ENCODE measurements around the gene LYVE1.

Gene LYVE1

DNA sequence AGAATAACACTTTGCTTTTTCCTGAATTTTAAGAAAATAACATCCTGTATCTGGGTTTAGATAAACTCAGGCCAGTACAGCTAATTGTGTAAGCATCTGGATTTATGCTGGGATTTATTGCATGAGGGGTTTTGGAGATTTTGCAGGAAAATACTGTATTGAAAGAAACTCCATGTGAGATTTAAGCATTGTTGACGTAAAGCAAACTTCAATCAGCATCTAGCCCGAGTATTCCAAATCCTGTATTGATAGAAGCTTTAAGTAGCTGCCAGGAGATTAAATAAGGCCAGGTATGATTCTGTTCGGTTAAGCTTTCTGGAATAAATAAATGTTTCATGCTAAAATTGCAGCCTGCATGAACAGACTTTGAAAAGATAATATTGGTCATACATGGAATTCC lies 36.3 kb upstream of the LYVE1 start:
- Histone ChIP-seq H4K20me1 (ENCODE audit: insufficient read depth, low read length) (no peaks in the 10 kb centered on the region), H3K4me2 (ENCODE audit: low read length) (no peak overlapping the region), H3K4me3 (ENCODE audit: low read length) (no peak overlapping the region), H3K36me3 (replicated peaks; ENCODE audit: low read depth, low read length) (no peaks in the 10 kb centered on the region), H3K79me2 (ENCODE audit: low read length) (no peaks in the 10 kb centered on the region), H3K27ac (ENCODE audit: low read length) (no peak overlapping the region), H3K9ac (ENCODE audit: low read length) (no peak overlapping the region), H3K27me3 (ENCODE audit: low read depth, low read length) (no peaks in the 10 kb centered on the region), H3K9me3 (ENCODE audit: insufficient read depth, low read length) (no peaks in the 10 kb centered on the region), H3K4me1 (ENCODE audit: low read length) (peaks cover 22% of the 10 kb centered on the region), H2AFZ (ENCODE audit: low read depth, low read length) (no peak overlapping the region)
- TF ChIP-seq, protein P1, sequence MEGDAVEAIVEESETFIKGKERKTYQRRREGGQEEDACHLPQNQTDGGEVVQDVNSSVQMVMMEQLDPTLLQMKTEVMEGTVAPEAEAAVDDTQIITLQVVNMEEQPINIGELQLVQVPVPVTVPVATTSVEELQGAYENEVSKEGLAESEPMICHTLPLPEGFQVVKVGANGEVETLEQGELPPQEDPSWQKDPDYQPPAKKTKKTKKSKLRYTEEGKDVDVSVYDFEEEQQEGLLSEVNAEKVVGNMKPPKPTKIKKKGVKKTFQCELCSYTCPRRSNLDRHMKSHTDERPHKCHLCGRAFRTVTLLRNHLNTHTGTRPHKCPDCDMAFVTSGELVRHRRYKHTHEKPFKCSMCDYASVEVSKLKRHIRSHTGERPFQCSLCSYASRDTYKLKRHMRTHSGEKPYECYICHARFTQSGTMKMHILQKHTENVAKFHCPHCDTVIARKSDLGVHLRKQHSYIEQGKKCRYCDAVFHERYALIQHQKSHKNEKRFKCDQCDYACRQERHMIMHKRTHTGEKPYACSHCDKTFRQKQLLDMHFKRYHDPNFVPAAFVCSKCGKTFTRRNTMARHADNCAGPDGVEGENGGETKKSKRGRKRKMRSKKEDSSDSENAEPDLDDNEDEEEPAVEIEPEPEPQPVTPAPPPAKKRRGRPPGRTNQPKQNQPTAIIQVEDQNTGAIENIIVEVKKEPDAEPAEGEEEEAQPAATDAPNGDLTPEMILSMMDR (IDR thresholded peaks at IDR 0.05; ENCODE audit: low read depth, low read length), result no peak
- TF ChIP-seq EZH2phosphoT487 (IDR thresholded peaks at IDR 0.05; ENCODE audit: low read depth), result no peak

DNA sequence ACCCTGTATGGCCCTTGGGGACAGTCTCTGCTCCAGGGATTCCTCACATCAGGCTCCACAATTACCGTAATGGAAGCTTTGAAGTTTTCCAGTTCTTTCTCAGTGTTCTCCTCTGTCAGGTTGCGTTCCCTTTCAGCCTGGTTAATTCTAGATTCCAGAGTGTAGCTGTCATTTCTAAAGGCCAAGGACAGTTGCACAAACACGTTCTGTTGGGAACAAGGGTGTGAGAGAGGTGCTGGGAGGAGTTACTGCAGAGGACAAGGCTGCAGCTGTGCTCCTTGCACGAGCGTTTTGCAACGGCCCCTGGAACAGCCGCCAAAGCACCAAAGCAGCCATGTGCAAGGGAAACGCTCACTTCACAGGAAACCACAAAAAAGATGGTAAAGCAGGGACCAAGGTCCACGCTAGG lies 35.9 kb upstream of the LYVE1 start:
- Histone ChIP-seq H2AFZ (ENCODE audit: low read depth, low read length) (no peak overlapping the region), H3K4me2 (ENCODE audit: low read length) (no peak overlapping the region), H3K27me3 (ENCODE audit: low read depth, low read length) (no peaks in the 10 kb centered on the region), H4K20me1 (ENCODE audit: insufficient read depth, low read length) (no peaks in the 10 kb centered on the region), H3K27ac (ENCODE audit: low read length) (no peak overlapping the region), H3K79me2 (ENCODE audit: low read length) (no peaks in the 10 kb centered on the region), H3K9me3 (ENCODE audit: insufficient read depth, low read length) (no peaks in the 10 kb centered on the region), H3K9ac (ENCODE audit: low read length) (no peak overlapping the region), H3K4me1 (ENCODE audit: low read length) (peaks cover 22% of the 10 kb centered on the region), H3K4me3 (ENCODE audit: low read length) (no peak overlapping the region), H3K36me3 (replicated peaks; ENCODE audit: low read depth, low read length) (no peaks in the 10 kb centered on the region)
- TF ChIP-seq, protein P1 (IDR thresholded peaks at IDR 0.05; ENCODE audit: low read depth, low read length), result no peak
- no peak for TF ChIP-seq EZH2phosphoT487 (IDR thresholded peaks at IDR 0.05; ENCODE audit: low read depth)

DNA sequence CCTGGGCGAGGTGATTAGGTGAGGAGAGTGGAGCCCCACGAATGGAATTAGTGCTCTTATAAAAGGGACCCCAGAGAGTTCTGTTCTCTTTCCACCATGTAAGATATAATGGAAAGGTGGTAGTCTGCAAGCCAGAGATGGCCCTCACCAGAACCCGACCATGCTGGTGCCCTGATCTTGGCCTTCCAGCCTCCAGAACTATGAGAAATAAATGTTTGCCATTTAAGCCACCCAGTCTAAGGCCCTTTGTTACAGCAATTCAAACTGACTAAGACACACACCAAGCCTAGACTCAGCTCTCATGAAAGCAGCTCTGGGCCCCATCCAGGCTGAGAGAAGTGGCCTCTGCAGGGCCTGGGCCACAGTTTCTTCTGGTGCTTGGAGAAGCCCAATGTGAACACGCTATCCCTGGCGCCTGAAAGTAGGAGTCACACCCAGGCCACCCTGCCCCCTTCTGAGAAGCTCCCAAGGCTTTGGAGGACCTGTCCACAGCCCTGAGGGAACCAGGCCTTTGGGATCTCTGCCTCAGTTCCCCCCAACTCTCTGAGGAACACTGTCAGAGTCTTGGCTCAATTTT lies 35.3 kb upstream of the LYVE1 start:
- TF ChIP-seq EZH2phosphoT487 (IDR thresholded peaks at IDR 0.05; ENCODE audit: low read depth), result no peak
- TF ChIP-seq, protein P1 (IDR thresholded peaks at IDR 0.05; ENCODE audit: low read depth, low read length), result no peak
- Histone ChIP-seq H3K79me2 (ENCODE audit: low read length) (no peaks in the 10 kb centered on the region), H3K9ac (ENCODE audit: low read length) (no peak overlapping the region), H3K27me3 (ENCODE audit: low read depth, low read length) (no peaks in the 10 kb centered on the region), H3K9me3 (ENCODE audit: insufficient read depth, low read length) (no peaks in the 10 kb centered on the region), H3K4me1 (ENCODE audit: low read length) (peaks cover 21% of the 10 kb centered on the region), H3K4me2 (ENCODE audit: low read length) (no peak overlapping the region), H4K20me1 (ENCODE audit: insufficient read depth, low read length) (no peaks in the 10 kb centered on the region), H2AFZ (ENCODE audit: low read depth, low read length) (no peak overlapping the region), H3K36me3 (replicated peaks; ENCODE audit: low read depth, low read length) (no peaks in the 10 kb centered on the region), H3K27ac (ENCODE audit: low read length) (no peak overlapping the region), H3K4me3 (ENCODE audit: low read length) (no peak overlapping the region)

DNA sequence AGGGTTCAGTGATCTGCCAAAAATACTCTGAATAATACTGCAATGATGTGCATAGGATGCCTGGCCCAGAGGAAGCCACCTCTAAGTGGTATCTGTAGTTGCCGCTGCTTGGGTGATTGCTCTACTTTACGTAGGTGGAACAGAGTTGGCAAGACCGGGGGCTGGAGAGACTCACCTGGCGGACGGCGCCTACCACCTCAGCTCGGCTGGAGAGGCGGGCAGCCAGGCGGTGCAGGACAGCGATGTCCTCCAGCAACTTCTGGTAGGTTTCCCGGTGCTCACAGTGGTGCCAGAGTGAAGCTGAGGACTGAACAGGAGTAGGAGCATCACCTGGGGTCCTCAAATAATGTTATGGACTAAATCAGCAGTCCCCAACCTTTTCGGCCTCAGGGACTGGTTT lies 34.5 kb upstream of the LYVE1 start:
- H3K4me1 ChIP-seq (ENCODE audit: low read length), result peaks cover 14% of the 10 kb centered on the region
- H3K9ac ChIP-seq (ENCODE audit: low read length), result no peak overlapping the region
- no peaks in the 10 kb centered on the region for H3K79me2 ChIP-seq (ENCODE audit: low read length)
- H3K27me3 ChIP-seq (ENCODE audit: low read depth, low read length), result no peaks in the 10 kb centered on the region
- H3K4me3 ChIP-seq (ENCODE audit: low read length), result no peak overlapping the region
- TF ChIP-seq, protein P1 (IDR thresholded peaks at IDR 0.05; ENCODE audit: low read depth, low read length), result no peak
- no peak for TF ChIP-seq EZH2phosphoT487 (IDR thresholded peaks at IDR 0.05; ENCODE audit: low read depth)
- H3K4me2 ChIP-seq (ENCODE audit: low read length), result no peak overlapping the region
- H3K27ac ChIP-seq (ENCODE audit: low read length), result no peak overlapping the region
- no peak overlapping the region for H2AFZ ChIP-seq (ENCODE audit: low read depth, low read length)
- H3K9me3 ChIP-seq (ENCODE audit: insufficient read depth, low read length), result no peaks in the 10 kb centered on the region
- no peaks in the 10 kb centered on the region for H4K20me1 ChIP-seq (ENCODE audit: insufficient read depth, low read length)
- H3K36me3 ChIP-seq (replicated peaks; ENCODE audit: low read depth, low read length), result no peaks in the 10 kb centered on the region
